Stimulated activated CD4-positive, alpha-beta T cell treated with anti-CD3 and anti-CD28 coated beads, TNF-alpha, amount 100 ng/mL, for 24 hours (primary cell): ENCODE results near the gene SLC45A2.
"Not testable (repeated sequence)": the region's sequence is repeated elsewhere in the genome, so short reads cannot be mapped to it uniquely, and the experiment has no call there.

ENCODE experiments used
- DNase-seq, 3 experiments: peaks; one replicate each; pipeline ENCODE4 v3.0.0-alpha.2; 2020; ENCODE audit warnings: low read depth in 3 of 3

Gene SLC45A2, protein sequence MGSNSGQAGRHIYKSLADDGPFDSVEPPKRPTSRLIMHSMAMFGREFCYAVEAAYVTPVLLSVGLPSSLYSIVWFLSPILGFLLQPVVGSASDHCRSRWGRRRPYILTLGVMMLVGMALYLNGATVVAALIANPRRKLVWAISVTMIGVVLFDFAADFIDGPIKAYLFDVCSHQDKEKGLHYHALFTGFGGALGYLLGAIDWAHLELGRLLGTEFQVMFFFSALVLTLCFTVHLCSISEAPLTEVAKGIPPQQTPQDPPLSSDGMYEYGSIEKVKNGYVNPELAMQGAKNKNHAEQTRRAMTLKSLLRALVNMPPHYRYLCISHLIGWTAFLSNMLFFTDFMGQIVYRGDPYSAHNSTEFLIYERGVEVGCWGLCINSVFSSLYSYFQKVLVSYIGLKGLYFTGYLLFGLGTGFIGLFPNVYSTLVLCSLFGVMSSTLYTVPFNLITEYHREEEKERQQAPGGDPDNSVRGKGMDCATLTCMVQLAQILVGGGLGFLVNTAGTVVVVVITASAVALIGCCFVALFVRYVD

DNA sequence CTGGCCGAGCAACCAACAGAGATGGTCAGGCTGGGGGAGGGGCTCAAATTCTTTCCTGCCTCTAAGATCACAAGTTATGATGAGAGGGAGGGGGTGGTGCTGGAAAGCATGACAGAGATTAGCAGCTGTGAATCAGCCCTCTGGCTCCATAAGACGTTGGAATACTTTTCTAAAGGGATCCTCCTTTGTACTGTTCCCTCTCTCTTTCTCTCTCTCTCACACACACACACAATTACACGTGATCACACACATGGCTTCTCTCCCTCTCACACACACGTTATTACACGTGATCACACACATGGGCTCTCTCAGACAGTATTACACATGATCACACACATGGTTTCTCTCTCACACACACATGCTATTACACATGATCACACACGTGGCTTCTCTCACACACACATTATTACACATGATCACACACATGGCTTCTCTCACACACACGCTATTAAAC is at the start of gene SLC45A2:
SLC45A2 (minus strand) TSS at position 23 of the 454 bp plus-strand sequence. CDS start 110 bp downstream, outside the sequence.
- no peak for DNase-seq

DNA sequence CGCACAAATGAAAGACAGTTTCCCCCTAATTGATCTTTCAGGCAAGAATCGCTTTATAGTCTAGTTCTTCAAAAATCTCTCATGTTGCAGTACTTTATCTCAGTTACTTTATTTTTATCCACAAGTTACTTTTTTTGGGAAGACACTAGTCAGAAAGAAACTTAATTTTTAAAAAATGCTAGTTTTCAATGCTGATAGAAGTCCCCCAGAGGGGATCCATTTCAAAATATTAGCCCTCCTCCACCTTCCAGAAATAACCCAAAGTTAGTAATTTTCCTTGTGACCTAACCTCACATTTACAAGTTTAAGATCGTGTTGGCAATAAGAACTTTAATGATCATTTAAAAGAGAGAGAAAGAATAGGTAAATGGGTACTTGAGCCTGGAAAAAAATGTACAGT is 47.5 kb upstream of the SLC45A2 start:
- no peak for DNase-seq

DNA sequence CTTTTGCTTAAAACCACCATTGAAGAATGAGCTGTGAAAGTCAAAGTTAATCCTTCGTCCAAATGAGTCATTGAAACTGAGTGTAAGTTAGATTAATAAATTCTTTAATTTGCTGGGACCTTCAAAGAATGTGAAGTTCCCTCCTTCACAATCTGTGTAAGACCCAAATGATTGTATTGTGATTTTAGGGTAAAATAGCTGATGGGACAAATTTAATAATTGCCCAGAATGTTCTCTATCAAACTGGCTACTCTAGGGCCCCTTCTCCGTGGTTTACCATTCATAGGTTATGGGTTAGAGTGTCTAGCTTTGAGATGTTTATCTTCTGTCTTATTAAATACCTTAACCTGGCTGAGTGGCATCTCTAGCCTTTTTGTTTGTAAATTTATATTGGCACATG is 46.6 kb upstream of the SLC45A2 start:
- no peak for DNase-seq

DNA sequence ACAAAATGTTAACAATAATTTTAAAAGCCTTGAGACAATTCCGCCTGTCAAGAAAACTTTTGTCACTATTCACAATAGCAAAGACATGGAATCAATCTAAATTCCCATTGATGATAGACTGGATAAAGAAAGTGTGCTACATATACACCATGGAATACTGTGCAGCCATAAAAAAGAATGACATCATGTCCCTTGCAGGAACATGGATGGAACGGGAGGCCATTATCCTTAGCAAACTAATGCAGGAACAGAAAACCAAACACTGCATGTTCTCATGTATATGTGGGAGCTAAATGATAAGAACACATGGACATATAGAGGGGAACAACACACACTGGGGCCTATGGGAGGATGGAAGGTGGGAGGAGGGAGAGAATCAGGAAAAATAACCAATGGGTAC is 46.1 kb upstream of the SLC45A2 start:
- not testable (repeated sequence) for DNase-seq

DNA sequence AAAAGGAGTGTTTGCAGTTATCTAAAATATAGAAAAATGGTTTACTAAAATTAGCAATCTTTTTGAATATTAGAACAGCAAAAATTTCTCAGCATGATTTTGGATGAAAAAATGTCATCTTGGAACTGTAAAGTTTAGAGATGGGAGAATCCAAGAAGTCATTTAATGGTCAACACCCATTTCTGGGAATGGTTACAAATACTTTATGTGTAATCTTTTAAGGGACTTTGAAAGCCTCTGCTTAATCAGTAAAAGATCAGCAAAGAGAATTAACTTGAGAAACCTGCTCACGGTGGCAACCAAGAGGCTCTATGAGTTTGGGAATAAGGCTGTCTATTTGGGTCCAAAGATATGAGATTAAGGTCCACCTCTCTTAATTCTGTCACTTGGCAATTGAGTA is 45.6 kb upstream of the SLC45A2 start:
- no peak for DNase-seq

DNA sequence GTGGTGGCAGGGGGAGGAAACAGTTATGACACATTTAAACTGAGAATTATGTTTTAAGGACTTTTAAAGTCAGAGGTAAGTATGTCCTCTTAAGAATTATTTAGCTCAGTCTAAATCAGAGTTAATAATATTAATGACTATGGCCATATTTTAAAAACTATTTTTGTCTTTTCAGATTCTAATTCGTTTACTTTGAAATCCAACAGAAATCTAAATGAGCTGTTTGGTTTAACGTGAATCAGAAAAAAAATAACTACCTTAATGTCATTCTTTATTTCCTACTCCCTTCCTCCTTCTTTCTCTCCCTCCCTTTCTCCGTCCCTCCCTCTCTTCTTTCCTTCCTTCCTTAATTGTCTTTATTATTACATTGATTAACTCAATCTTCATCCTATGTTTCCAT is 43.9 kb upstream of the SLC45A2 start:
- DNase-seq: no peak

DNA sequence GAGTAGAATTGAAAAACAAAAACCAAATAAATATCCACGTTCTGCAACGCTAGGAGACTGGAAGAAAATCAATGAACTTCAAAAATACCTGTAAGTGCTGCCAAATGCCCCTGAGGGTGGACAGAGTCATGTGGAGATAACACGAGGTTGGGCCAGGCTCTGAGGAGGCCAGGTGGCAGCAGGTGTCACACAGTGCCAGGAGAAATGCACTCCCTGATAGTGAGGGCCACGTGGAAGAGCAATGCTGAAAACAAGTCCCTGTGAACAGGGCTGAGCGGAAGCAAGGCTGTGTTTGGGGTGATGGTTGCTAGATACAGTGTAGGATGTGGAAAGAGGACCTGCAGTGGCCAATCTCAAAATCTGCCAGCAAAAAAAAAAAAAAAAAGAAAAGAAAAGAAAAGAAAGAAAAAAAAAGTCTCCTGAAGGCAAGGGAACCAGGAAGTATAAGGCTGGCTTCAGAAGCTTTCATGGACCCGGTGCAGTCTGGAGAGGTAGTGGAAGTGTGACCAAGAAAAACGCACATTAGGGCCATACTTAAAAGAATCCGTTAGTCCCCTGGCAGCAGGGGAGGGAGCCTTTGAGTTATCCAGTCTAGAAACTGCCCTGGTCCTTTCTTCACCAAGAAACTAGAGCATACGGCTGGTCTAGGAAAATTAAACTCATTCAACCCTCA is 41.7 kb upstream of the SLC45A2 start:
- no peak for DNase-seq

DNA sequence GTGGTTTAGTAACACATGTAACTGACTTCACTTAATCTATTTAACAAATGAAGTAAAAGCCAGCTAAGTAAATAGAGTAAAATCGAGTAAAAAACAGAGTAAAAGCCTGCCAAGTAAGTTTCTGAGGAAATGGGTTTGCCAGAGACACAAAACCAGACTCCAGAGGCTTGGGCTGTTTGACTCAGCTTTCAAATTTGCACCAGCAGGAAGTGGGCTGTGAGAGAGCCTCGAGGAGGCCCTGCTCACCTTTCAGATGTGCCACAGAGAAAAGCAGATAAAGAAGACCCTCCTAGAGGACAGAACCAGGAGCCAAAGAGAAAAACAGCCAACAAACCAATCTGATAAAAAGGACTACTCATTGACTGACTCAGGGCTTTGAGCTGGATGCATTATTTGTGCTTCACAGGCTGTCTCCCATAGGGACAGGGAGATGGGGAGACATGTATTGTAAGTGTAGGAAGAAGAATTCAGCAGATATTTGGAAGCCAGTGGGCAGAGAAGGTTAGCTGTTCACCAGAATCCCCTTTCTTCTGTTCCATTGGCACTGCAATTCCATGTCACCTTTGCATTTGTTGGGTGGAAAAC is 37.7 kb upstream of the SLC45A2 start:
- peak in 1 of 3 experiments; percentile 29 for DNase-seq

DNA sequence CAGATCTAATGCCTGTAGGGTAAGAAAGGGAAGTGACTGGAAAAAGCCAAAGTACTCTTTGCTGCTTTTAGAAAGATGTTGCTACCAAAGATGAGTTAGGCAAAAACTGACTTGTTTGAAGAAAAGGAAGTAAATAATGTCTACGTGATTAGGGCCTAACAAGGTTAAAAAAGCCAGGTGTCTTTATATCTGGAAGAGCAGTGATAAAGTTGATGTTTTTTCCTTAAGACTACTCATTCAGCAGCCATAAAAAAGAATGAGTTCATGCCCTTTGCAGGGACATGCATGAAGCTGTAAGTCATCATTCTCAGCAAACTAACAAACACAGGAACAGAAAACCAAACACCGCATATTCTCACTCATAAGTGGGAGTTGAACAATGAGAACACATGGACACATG is 36.8 kb upstream of the SLC45A2 start:
- no peak for DNase-seq

DNA sequence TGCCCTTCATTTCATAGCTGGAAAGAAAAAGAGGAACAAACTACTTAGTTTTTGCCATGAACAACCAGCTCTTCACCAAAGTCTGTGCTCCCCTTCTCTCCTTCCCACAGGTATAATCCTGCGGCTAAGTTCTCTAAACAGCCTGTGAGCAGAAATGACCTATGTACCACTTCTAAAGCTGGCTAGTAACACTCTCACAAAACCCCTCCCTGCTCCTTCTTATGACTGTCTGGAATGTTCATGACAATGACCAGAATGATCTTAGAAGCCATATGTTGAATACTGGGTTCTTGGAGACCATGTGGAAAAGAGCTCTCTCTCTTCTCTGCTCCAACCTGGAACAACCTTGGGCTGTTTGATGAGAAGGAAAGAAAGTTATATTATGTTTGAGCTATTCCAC is 36.2 kb upstream of the SLC45A2 start:
- no peak for DNase-seq

DNA sequence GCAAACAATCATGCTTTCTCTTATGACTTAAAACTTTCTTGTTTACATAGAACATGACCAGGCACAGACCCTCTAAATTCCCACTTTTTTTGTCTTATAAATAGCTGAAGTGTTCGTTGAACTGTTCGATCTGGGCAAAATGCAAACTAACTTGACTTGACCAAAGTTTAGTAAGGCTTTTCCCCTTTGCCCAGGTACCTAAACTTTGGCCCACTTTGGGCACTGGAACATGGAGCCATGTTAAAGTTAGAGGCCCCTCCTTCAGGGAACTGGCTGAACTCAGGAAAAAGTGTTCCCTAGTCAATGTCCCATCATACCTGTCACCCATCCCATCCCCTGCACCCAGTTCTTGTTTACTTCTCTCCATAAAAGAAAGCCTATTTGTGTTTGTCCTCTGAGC is 32.8 kb upstream of the SLC45A2 start:
- no peak for DNase-seq

DNA sequence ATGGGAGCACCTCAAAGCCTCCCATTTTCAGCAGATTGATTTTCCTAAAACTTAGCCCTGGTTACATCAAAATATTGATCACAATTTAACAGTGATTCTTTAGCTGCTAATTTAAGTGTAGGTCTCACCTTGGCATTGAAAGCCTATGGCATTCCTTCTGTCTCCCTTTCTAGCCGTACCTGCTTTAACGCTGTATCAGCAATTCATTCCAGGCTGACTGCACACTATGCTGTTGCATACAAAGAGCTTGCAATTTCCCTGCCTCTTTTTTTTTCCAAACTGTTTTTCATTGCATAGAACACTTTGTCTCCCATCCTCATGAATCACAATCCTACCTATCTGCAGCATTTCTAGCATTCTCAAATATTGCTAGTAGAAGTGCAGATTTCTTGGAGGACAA is 32.3 kb upstream of the SLC45A2 start:
- DNase-seq: no peak

DNA sequence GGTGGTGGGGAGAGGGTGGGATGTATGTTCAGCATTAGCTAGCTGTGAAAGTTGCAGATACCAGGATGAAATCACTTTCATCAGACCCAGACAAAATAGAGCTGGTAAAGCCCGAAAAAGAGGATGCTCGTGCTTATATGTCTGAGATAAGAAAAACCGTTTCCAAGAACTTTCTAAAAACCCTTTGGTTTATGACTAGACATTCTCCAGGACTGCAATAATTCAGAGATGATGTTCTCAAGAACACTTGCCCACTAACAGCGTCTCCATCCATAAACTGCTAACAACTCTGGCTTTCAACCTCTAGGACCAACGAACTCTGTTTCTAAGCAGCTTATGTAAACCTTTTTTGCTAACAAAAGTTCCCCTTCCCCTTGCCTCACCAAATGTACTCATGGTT is 31.7 kb upstream of the SLC45A2 start:
- no peak for DNase-seq

DNA sequence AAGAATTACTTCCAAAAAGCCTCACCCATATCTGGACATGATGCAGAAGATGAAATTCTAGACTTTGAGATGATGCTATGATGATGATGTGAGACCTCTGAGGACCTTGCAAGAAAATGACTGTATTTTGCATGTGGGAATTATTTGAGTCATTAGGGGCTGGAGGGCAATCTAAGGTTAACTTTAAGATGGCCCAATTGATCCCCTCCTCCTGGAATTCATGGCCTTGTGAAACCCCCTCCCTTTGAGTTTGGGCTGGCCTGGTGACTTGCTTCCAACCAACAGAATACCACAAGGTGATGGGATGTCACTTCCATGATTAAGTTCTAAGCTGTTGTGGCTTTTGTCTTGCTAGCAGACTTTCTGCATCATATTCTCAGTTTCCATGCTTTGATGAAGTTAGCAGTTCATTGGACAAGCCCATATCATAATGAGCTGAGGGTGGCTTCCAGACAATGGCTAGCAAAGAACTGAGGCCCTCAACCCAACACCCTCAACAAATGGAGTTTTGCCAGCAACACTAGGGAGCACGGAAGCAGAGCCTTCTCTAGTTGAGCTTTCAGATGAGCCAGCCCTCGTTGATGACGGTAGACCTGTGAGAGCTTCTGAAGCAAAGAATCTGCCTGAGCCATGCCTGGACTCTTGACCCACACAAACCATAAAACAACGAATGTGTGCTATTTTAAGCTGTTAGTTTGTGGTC is 30.8 kb upstream of the SLC45A2 start:
- DNase-seq: no peak

DNA sequence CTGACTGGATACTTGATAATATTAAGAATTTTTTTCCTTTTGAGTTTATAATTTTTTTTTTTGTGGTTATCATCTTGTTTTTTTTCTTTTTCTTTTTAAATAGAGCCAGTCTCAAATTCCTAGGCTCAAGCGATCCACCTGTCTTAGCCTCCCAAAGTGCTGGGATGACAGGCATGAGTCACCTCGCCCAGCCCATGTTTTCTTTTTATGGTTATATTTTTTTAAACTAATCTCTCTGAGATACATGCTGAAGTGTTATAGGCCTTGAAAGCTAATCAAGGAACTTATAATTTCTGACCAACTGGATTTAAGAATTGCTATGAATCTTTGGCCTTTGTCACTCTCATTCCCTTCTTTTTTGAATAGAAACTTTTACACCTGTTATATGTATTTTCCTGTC is 30.1 kb upstream of the SLC45A2 start:
- no peak for DNase-seq

DNA sequence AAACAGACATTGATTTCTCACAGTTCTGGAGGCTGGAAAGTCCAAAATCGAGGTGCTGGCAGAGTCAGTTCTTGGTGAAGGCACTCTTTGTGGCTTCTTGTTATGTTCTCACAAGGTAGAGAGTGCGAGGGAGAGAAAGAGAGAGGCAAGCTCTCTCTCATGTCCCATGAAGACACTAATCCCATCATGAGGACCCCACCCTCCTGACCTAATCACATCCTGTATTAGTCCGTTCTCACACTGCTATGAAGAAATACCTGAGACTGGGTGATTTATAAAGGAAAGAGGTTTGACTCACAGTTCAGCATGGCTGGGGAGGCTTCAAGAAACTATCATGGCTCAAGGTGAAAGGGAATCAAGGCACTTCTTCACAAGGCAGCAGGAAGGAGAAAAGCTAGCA is 29.1 kb upstream of the SLC45A2 start:
- DNase-seq: no peak

DNA sequence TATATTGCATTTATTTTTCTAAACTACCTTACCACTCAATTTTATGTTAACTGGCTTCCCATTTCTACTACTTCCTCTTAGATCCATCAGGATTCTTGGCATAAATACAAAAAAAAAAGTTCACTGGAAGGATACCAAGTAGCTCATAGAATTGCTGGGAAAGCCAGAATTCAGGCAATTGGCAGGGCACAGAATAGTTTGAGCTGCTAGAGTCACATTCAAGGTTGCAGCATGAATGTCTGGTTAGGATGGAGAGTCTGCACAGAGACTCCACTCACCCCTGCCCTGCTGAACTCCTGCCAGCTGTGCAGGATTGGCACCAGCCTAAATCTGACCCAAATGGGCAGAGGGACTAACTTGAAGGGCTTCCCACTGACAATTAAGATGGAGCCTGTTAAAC is 28.3 kb upstream of the SLC45A2 start:
- DNase-seq: no peak

DNA sequence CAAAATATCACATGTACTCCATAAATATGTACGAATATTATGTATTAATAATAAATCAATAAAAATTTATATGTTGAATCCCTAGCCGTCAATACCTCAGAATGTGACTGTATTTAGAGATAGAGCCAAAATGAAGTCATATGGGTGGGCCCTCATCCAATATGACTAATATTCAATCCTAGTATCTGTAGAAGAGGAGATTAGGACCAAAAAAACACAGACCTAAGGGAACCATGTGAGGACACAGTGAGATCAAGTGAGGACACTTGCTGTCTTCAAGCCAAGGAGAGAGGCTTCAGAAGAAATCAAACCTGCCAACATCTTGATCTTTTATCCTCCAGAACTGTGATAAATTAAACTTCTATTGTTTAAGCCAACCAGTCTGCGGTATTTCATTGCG is 27.0 kb upstream of the SLC45A2 start:
- DNase-seq: no peak

DNA sequence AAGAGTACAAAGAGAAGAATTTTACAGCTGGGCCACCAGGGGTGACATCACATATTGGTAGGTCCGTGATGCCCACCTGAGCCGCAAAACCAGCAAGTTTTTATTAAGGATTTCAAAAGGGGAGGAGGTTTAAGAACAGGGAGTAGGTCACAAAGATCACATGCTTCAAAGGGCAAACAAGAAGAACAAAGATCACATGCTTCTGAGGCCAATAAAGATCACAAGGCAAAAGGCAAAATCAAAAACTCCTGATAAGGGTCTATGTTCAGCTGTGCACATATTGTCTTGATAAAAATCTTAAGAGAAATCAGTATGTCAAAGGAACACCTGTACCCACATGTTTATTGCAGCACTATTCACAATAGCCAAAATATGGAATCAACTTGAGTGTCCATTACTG is 25.7 kb upstream of the SLC45A2 start:
- not testable (repeated sequence) for DNase-seq

DNA sequence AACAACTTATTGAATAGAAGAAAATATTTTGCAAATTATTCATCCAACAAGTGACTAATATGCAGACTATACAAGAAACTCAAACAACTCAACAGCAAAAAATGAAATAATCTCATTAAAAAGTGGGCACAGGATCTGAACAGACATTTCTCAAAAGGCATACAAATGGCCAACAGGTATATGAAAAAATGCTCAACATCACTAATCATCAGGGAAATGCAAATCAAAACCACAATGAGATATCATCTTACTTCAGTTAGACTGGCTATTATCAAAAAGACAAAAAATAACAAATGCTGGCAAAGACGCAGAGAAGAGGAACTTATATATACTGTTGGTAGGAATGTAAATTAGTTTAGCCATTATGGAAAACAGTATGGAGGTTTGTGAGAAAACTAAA is 25.1 kb upstream of the SLC45A2 start:
- DNase-seq: no peak

DNA sequence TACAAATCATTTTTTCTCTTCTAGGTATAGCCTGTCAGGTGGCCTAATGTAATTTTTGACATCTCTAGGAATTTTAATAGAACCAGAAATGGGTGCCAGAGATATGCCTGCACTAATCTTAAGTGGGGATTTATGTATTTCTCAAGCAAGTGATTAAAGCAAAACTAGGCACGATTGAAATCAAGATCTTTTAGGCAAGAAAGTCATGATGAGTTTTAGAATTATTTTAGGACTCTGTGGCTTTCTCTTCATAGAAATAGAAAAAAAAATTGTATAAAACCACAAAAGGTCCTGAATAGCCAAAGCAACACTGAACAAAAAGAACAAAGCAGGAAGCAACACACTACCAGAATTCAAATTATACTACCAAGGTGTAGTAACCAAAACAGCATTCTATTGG is 24.3 kb upstream of the SLC45A2 start:
- no peak for DNase-seq
